HG03442 (cell line): ENCODE results near the gene SLC66A1.

ENCODE experiments used
- ATAC-seq: cut with Tn5 transposase; IDR thresholded peaks from one replicate; pipeline ENCODE4 v1.9.1; 2021; ENCODE audit warnings: mild to moderate bottlenecking, moderate library complexity; ENCODE audit not compliant: unreplicated experiment

SLC66A1 gene

DNA sequence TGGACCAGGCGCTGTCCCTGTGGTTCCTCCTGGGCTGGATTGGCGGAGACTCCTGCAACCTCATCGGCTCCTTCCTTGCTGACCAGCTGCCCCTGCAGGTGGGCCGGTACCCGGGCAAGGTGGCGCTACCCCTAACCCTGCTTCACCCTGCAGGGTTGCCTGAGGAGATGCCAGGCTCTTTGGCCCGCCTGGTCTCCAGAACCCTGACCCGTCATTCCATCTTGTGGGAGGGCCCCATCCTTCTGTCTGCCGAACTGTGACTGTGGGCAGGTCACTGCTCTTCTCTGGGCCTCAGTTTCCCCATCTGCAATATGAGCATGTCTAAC is 12.5 kb downstream of the SLC66A1 start:
- ATAC-seq: no peak

GRCh38 chr1:19325368-19325957 is 13.3 kb downstream of the SLC66A1 start:
- no peak for ATAC-seq

DNA sequence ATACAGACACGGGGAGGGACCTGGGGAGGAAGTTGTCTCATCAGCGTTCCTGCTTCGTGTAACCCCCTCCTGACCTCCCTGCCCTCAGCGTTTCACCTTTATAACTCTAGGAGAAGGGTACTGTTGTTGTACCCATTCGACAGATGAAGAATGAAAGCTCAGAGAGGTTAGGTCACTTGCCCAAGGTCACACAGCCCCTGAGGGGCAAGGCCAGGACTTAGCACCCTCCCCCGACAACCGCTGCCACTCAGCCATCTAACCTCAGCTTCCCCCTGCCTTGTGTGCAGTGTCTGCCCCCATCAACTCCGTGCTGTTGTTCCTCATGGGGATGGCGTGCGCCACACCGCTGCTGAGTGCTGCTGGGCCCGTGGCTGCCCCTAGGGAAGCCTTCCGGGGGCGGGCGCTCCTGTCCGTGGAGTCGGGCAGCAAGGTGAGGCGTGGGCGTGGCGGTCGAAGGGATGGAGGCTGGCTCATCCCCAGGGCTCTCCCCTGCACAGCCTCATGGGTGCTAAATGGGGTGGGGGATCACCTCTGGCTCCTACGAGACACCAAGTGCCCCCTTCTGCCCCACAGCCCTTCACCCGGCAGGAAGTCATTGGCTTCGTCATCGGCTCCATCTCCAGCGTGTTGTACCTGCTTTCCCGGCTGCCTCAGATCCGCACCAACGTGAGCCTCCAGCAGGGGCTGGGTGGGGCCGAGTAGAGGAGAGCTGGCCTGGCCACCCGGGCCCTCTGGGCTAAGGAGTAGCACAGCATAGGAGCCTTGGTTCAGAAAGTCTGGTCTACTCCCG is 14.0 kb downstream of the SLC66A1 start:
- no peak for ATAC-seq

DNA sequence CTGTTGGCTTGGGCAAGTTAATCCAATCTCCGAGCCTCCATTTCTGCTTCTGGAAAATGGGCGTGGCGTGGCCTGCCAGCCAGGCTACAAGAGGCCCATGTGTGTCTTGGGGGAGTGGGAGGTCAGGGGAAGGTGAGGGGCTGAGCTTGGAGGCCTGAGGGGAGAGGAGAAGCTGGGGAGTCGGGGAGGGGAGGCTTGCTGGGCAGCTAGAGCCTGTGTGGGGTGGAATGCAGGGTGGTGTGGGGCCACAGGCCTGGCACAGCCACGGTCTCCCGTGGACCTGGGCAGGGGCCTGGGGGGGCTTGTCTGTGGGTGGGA is 14.6 kb downstream of the SLC66A1 start:
- no peak for ATAC-seq

GRCh38 chr1:19327301-19327700 is 15.2 kb downstream of the SLC66A1 start:
- no peak for ATAC-seq

DNA sequence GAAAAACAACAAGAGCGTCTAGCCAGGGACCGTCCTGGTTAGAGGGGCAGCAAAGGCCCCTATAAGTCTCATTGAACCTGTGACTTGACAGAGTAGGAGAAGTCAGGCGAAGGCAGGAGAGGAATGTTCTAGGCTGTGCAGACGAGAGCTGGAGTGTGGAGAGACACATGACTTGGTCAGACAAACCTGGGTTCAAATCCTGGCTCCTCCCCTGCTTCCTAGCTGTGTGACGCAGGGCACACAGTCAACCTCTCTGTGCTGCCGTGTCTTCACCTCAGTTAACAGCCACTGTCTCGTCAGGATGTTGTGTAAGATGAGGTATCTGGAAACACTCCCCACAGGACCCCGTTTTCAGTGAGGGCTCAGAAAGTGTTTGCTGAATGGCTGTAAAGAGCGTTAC is 15.6 kb downstream of the SLC66A1 start:
- no peak for ATAC-seq

DNA sequence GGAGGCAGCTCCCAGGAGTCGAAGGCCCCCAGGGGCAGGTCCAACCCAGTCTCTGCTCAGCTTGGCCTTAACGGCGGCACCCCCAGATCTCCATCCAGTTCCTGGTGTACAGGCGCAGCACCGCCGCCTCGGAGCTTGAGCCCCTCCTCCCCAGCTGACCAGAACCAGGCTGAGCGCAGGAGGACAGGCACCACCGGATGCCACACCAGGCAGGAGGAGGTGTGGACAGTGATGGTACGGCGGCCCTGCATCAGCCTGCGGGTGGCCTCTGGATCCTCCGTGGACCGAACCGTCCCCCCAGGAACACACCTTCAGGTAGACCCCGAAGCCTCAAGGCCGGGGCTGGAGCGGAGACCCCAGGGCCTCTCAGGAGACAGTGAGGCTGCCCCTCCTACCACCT is 16.4 kb downstream of the SLC66A1 start:
- no peak for ATAC-seq

DNA sequence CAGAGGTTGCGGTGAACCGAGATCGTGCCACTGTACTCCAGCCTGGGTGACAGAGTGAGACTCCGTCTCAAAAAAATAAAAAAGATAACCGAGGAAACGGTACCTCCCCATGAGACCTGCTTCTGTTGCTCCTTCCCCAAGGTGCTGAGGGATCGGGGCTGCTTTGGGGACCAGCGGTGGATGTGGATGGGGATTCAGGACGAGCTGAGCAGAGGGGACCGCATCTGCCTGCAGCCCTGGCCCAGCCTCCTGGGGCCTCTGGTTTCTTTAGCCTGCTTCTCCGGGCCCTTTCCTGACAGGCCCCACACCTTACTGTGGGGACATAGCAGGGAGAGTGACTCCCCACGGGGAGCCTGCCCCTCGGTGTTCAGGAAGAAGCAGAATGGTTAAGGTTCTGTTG is 17.1 kb downstream of the SLC66A1 start:
- ATAC-seq: no peak

GRCh38 chr1:19329611-19330010 is 17.5 kb downstream of the SLC66A1 start:
- no peak for ATAC-seq

GRCh38 chr1:19330449-19331135 is 18.5 kb downstream of the SLC66A1 start:
- no peak for ATAC-seq

GRCh38 chr1:19331262-19331878 is 19.2 kb downstream of the SLC66A1 start:
- ATAC-seq: no peak

DNA sequence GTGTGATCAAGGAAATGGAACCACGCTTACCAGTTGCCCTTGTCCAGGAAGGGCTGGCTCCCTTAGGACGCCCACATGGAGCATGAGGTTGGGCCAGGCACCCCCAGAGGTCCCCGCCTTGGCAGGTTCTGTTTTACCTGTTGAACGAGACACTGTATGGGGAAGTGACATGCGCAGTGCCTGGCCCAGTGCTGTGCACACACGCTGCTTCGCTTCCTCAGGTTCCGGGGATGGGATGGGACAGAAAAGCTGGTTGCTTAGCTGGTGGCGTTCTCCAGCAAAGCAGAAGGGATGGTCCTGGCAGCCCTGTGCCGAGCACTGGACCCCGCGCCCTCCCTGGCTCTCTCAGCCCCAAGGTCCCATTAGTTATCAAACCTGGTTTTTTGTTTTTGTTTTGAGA is 20.7 kb downstream of the SLC66A1 start:
- ATAC-seq: no peak

DNA sequence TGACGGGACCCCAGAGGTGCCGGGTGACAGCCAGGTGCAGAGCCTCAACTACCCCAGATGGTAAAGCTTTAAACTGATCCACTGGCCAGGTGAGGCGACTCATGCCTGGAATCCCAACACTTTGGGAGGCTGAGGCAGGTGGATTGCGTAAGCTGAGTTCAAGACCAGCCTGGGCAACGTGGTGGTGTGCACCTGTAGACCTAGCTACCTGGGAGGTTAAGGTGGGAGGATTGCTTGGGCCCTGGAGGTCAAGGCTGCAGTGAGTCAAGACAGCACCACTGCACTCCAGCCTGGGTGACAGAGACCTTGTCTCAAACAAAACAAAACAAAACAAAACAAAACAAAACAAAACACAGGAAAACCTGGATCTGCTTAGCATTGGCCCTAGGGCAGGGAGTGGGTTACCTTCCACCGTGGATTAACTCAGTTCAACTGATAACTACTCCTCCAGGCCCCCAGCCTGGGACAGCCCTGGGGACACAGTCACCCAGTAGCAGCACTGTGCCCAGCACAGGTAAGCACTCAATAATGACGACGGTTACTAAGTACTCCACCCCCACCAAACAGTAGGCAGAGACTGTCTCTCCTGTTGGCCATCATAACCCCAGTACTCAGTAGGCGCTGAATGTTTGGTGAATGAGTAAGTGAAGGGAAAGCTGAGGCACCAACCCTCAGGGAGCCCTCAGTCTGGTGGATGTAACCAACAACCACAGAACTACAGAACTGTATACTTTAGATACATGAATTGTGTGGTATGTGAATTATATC is 21.6 kb downstream of the SLC66A1 start:
- no peak for ATAC-seq

DNA sequence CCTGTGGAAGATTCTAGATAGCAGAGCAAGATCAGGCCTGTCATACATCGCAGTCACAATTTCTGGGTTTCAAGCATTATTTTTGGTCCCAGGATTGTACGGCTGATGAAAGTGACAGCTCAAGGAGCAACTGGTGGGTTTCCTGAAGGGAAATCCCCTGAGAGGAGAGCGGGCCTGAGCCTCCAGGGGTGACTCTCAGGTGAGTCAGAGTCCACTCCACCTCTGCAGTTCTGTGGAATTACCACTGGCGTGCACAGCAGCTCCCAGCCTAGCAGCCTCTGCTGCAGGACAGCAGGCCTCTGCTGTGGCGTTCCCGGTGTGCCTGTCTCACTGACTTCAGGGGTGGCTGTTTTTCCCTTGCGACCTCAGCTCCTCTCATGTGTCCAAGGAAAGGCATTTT is 24.4 kb downstream of the SLC66A1 start:
- no peak for ATAC-seq

GRCh38 chr1:19337289-19337688 is 25.2 kb downstream of the SLC66A1 start:
- ATAC-seq: no peak

GRCh38 chr1:19338323-19338762 is 26.2 kb downstream of the SLC66A1 start:
- no peak for ATAC-seq

- no peak for ATAC-seq
These were observed 27.2 kb downstream of the SLC66A1 start for GRCh38 chr1:19339214-19339861.

- ATAC-seq: no peak
These were observed 28.3 kb downstream of the SLC66A1 start for GRCh38 chr1:19340387-19340937.

GRCh38 chr1:19341201-19342061 is 29.3 kb downstream of the SLC66A1 start:
- no peak for ATAC-seq
